GM08714 (cell line): ENCODE results near the gene ZNF213.
A peak's percentile ranks its signal among the peaks of the same experiment; 100 is the strongest.

Source experiments
- H3K4me3 ChIP-seq: fragments of 200-500 bp; sonication (Bioruptor generic); 2 replicates; pipeline ENCODE4 v1.5.1; 2014; ENCODE audit warnings: mild to moderate bottlenecking, low read length, inconsistent platforms
- ZNF274 ChIP-seq: IDR thresholded peaks from 2 replicates; pipeline ENCODE4 v1.6.1; 2012; ENCODE audit warnings: mild to moderate bottlenecking, low read depth, low read length

The ZNF213 gene

GRCh38 chr16:3097266-3097665 is 37.6 kb upstream of the ZNF213 start:
- H3K4me3 ChIP-seq: no peak overlapping the region
- TF ChIP-seq ZNF274: no peak

- TF ChIP-seq ZNF274: no peak
- peak within 1 kb of the TSS; percentile 10; the same call in 1 of the 2 replicates for H3K4me3 ChIP-seq
Observed at GRCh38 chr16:3098459-3099394, 36.1 kb upstream of the ZNF213 start, which contains the start of gene ZSCAN10. TSS of gene ZSCAN10 (minus strand) at chr16:3099294. CDS start at chr16:3092937, 6,357 bp downstream.

GRCh38 chr16:3099395-3099731 is 35.5 kb upstream of the ZNF213 start:
- no peak overlapping the region for H3K4me3 ChIP-seq
- TF ChIP-seq ZNF274: no peak

- H3K4me3 ChIP-seq: peak overlapping the region; percentile 10; the same call in 1 of the 2 replicates
- TF ChIP-seq ZNF274: no peak
Observed at GRCh38 chr16:3099732-3100499, 34.9 kb upstream of the ZNF213 start.

GRCh38 chr16:3101018-3101840 is 33.6 kb upstream of the ZNF213 start:
- TF ChIP-seq ZNF274: no peak
- no peak overlapping the region for H3K4me3 ChIP-seq

- no peak overlapping the region for H3K4me3 ChIP-seq
- no peak for TF ChIP-seq ZNF274
Observed at GRCh38 chr16:3101841-3102470, 32.9 kb upstream of the ZNF213 start.

- peak overlapping the region; percentile 81 for H3K4me3 ChIP-seq
- no peak for TF ChIP-seq ZNF274
Observed at GRCh38 chr16:3106205-3106928, 28.5 kb upstream of the ZNF213 start.

- no peak for TF ChIP-seq ZNF274
- peak within 1 kb of the TSS; percentile 61 for H3K4me3 ChIP-seq
Observed at GRCh38 chr16:3112058-3112880, 22.6 kb upstream of the ZNF213 start, which contains the start of gene ZNF205. TSS of gene ZNF205 (plus strand) at chr16:3112586. CDS start at chr16:3113431, 845 bp downstream.

- H3K4me3 ChIP-seq: peak overlapping the region; percentile 61
- no peak for TF ChIP-seq ZNF274
Observed at GRCh38 chr16:3112881-3113574, 21.8 kb upstream of the ZNF213 start.

- H3K4me3 ChIP-seq: no peak overlapping the region
- no peak for TF ChIP-seq ZNF274
Observed at GRCh38 chr16:3113765-3114479, 20.9 kb upstream of the ZNF213 start.

GRCh38 chr16:3115003-3115402 is 19.8 kb upstream of the ZNF213 start:
- no peak overlapping the region for H3K4me3 ChIP-seq
- no peak for TF ChIP-seq ZNF274
